K562 (cell line): ENCODE results near the gene POM121L12. TPM values are rescaled to one million over a fixed set of nuclear protein-coding genes. Genes with fewer than 3 reads are reported as not detected.

Experiments used
- ATAC-seq: fragments of 200-7000 bp; cut with Tn5 transposase; 3 replicates; pipeline ENCODE4 v1.9.1; 2020; ENCODE audit warnings: moderate library complexity
- BruUV-seq: library from RNA; stranded (reverse); fragments of 400-500 nt; replicated peaks from 2 replicates; lab custom pipeline; 2021; lab: Mats Ljungman, UMichigan
- CTCF ChIA-PET: fragments of 300-600 bp; formaldehyde crosslinking; extraction: SDS; loops from one replicate; lab custom pipeline; 2021; ENCODE audit warnings: low intra/inter-chr PET ratio; lab: Yijun Ruan, JAX
- POLR2A ChIA-PET: fragments of 300-600, 350-650 bp; sonication (Branson Sonifier 250); formaldehyde crosslinking; extraction: SDS; loops from one replicate; lab custom pipeline; 2021; ENCODE audit warnings: antibody characterized with exemption, inconsistent platforms; lab: Yijun Ruan, JAX
- DNase-seq, 4 experiments: peaks; one replicate each; pipeline versions ENCODE4 v3.0.0 to v3.0.0-alpha.2; 2011 to 2018; ENCODE audit warnings: low spot score in 3 of 4, mixed read lengths in 3 of 4; ENCODE audit errors: extremely low read depth in 1 of 4
- FAIRE-seq: peaks from 2 replicates; lab custom pipeline; 2011; peaks lifted over from hg19 to GRCh38; lab: Jason Lieb, UNC
- H2AFZ ChIP-seq: 2 replicates; pipeline ENCODE4 v1.6.0; 2011; ENCODE audit warnings: low read depth, low read length, control low read depth, inconsistent platforms
- H3K27ac ChIP-seq: fragments of 200-600 bp; 3 replicates; pipeline ENCODE4 v1.8.0; 2011; ENCODE audit warnings: low read depth, mild to moderate bottlenecking, control low read depth, inconsistent platforms, low read length, moderate library complexity, mixed read lengths; ENCODE audit errors: extremely low read depth
- H3K27me3 ChIP-seq, 2 experiments: fragments of 300-600 bp in 1 of 2; 2 replicates in 1 of 2; 3 replicates in 1 of 2; pipeline versions ENCODE4 v1.6.0 to v1.8.0; 2011; ENCODE audit warnings: inconsistent platforms in 2 of 2, low read length in 2 of 2, mild to moderate bottlenecking in 1 of 2, mixed read lengths in 1 of 2, moderate library complexity in 1 of 2; ENCODE audit not compliant: control insufficient read depth in 2 of 2, insufficient read depth in 2 of 2
- H3K36me3 ChIP-seq: fragments of 300-600 bp; 3 replicates; pipeline ENCODE4 v1.8.0; 2011; ENCODE audit warnings: mild to moderate bottlenecking, low read length, inconsistent platforms; ENCODE audit not compliant: control insufficient read depth, insufficient read depth
- H3K4me1 ChIP-seq, 2 experiments: fragments of 200-600 bp in 1 of 2; replicated peaks in 1 of 2; 2 replicates in 1 of 2; 3 replicates in 1 of 2; pipeline versions ENCODE4 v1.5.1 to v1.8.0; 2011; ENCODE audit warnings: inconsistent platforms in 2 of 2, low read length in 2 of 2, mild to moderate bottlenecking in 1 of 2, mixed read lengths in 1 of 2, moderate library complexity in 1 of 2; ENCODE audit not compliant: control insufficient read depth in 2 of 2, insufficient read depth in 2 of 2
- H3K4me2 ChIP-seq: 2 replicates; pipeline ENCODE4 v1.6.1; 2011; ENCODE audit warnings: low read length, control low read depth, inconsistent platforms, mixed read lengths; ENCODE audit not compliant: insufficient read depth
- H3K4me3 ChIP-seq: fragments of 200-600 bp; sonication (generic), shearing (Covaris generic); 2 replicates; pipeline ENCODE4 v1.5.1; 2016; ENCODE audit warnings: control low read depth, inconsistent platforms
- H3K79me2 ChIP-seq: fragments of 200-600 bp; 3 replicates; pipeline ENCODE4 v1.8.0; 2011; ENCODE audit warnings: low read length, inconsistent platforms; ENCODE audit not compliant: control insufficient read depth, insufficient read depth
- H3K9ac ChIP-seq, 2 experiments: 2 replicates each; pipeline versions ENCODE4 v1.6.0 to v1.6.1; 2011; ENCODE audit warnings: low read depth in 2 of 2, low read length in 2 of 2, control low read depth in 1 of 2, inconsistent platforms in 1 of 2, mild to moderate bottlenecking in 1 of 2, mixed read lengths in 1 of 2; ENCODE audit not compliant: insufficient read depth in 1 of 2
- H3K9me1 ChIP-seq: one replicate; pipeline ENCODE4 v1.6.0; 2011; ENCODE audit warnings: inconsistent platforms, mild to moderate bottlenecking, low read length, moderate library complexity; ENCODE audit not compliant: control insufficient read depth, insufficient read depth
- H3K9me3 ChIP-seq: replicated peaks from 2 replicates; pipeline ENCODE4 v1.5.1; 2011; ENCODE audit warnings: low read depth, low read length, inconsistent platforms; ENCODE audit not compliant: control insufficient read depth, insufficient read depth
- H4K20me1 ChIP-seq: replicated peaks from 2 replicates; pipeline ENCODE4 v1.6.1; 2011; ENCODE audit warnings: low read length, inconsistent platforms, mixed read lengths; ENCODE audit not compliant: control insufficient read depth, insufficient read depth
- DNMT1 ChIP-seq: fragments of 450-650 bp; IDR thresholded peaks from 2 replicates; pipeline ENCODE4 v1.6.1; 2016; ENCODE audit warnings: antibody characterized with exemption, mild to moderate bottlenecking
- E2F5 ChIP-seq: sonication (generic); formaldehyde crosslinking; IDR thresholded peaks from 2 replicates; pipeline ENCODE4 v1.8.0; 2022; ENCODE audit warnings: mild to moderate bottlenecking, missing genetic modification reagents
- GABPB2 ChIP-seq: fragments of 250-450 bp; sonication (Bioruptor Pico); conservative IDR thresholded peaks from 2 replicates; pipeline ENCODE4 v1.5.1; 2021; ENCODE audit warnings: mild to moderate bottlenecking
- MEIS2 ChIP-seq: fragments of 450-650 bp; IDR thresholded peaks from 2 replicates; pipeline ENCODE4 v1.6.1; 2014; ENCODE audit warnings: mild to moderate bottlenecking; ENCODE audit not compliant: partially characterized antibody
- NFE2L1 ChIP-seq: fragments of 450-650 bp; IDR thresholded peaks from 2 replicates; pipeline ENCODE4 v1.6.1; 2016; ENCODE audit warnings: missing genetic modification characterization, low read depth, mild to moderate bottlenecking, missing compliant biosample characterization, moderate library complexity, borderline replicate concordance
- NR2C1 ChIP-seq, 2 experiments: fragments of 450-650 bp; IDR thresholded peaks; 2 replicates each; pipeline ENCODE4 v1.6.1; 2017; ENCODE audit warnings: mild to moderate bottlenecking in 2 of 2, antibody characterized with exemption in 1 of 2, inconsistent platforms in 1 of 2, missing compliant biosample characterization in 1 of 2, missing genetic modification characterization in 1 of 2
- SAP30 ChIP-seq: fragments of 200-600 bp; sonication (generic); IDR thresholded peaks from 2 replicates; pipeline ENCODE4 v1.6.1; 2012; ENCODE audit warnings: borderline replicate concordance, low read depth, mild to moderate bottlenecking, moderate library complexity, low read length, control low read depth, inconsistent platforms; ENCODE audit not compliant: insufficient read depth, poor library complexity, severe bottlenecking
- ZFP36 ChIP-seq: fragments of 150-350 bp; IDR thresholded peaks from 2 replicates; pipeline ENCODE4 v1.6.1; 2018; ENCODE audit warnings: low read length, low read depth; ENCODE audit not compliant: partially characterized antibody
- ZNF436 ChIP-seq: fragments of 250-450, 450-650 bp; sonication (Bioruptor Pico); formaldehyde crosslinking; IDR thresholded peaks from 2 replicates; pipeline ENCODE4 v1.7.0; 2020; ENCODE audit warnings: mild to moderate bottlenecking
- WGBS: fragments of 100-300 bp; shearing (Covaris generic); methylation state at CpG from one replicate; pipeline ENCODE4 v1.1.6; 2016; ENCODE audit warnings: low coverage, mixed read lengths; ENCODE audit not compliant: insufficient coverage; ENCODE audit errors: missing lambda C conversion rate; 5-methylcytosine and 5-hydroxymethylcytosine counted together
- in situ Hi-C: fragments of 300-500 bp; cut with MboI; formaldehyde crosslinking; loops from 4 replicates; pipeline ENCODE4 v1.15.0; 2018; ENCODE audit warnings: inconsistent platforms, mixed read lengths
- intact Hi-C: fragments of 100-400 bp; cut with micrococcal nuclease; formaldehyde crosslinking; loops from 2 replicates; pipeline ENCODE4 v1.14.2; 2022
- polyA plus RNA-seq, 8 experiments: library from polyadenylated mRNA; depleted of rRNA in 4 of 8; stranded (reverse) in 5 of 8; unstranded in 3 of 8; fragments of >200 nt; fragmentation: Nextera tagmentation in 2 of 8; fragmentation: Illumina TruSeq in 1 of 8; extraction: Ambion mirVana in 2 of 8; extraction: Trizol in 1 of 8; gene quantifications; 2 replicates each; pipeline versions ENCODE4 v1.2.1 to v1.2.3, GENCODE V29; 2011 to 2014; ENCODE audit warnings: inconsistent platforms in 1 of 8, missing spikeins in 1 of 8
- total RNA-seq, 7 experiments: library from RNA; depleted of rRNA in 6 of 7; stranded (reverse); fragments of >200 nt in 6 of 7; fragmentation: Illumina TruSeq in 2 of 7; extraction: Trizol in 2 of 7; gene quantifications; 2 replicates each; pipeline versions ENCODE4 v1.2.1 to v1.2.3, GENCODE V29; 2011 to 2021; ENCODE audit warnings: low replicate concordance in 1 of 7

POM121L12 gene
- total and polyA plus RNA-seq, 9 of the 15 experiments (the other 6 are each of a cell fraction or from before 2014, with no cell fraction given), result not detected

GRCh38 chr7:53068673-53069072 lies 33.2 kb downstream of the POM121L12 start:
- H3K4me1 ChIP-seq, result no peaks in the 10 kb centered on the region
- intact Hi-C loops (no loop called here), in situ Hi-C loops (no loop called here)
- no TSS peak for BruUV-seq
- H3K9ac ChIP-seq, result no peak overlapping the region
- no peaks in the 10 kb centered on the region for H3K9me1 ChIP-seq
- H3K4me2 ChIP-seq, result no peak overlapping the region
- WGBS, result 0% methylated on average over 2 of the region's 2 CpGs
- TF ChIP-seq E2F5 (CRISPR knock-in tag) (no peak), NFE2L1 (tag) (no peak), ZFP36 (no peak), ZNF436 (CRISPR knock-in tag) (no peak), MEIS2 (no peak), SAP30 (no peak), GABPB2 (CRISPR knock-in tag) (no peak), DNMT1 (no peak), NR2C1 (IDR thresholded peaks at IDR 0.05) (no peak), NR2C1 (tag; IDR thresholded peaks at IDR 0.05) (no peak)
- ChIA-PET POLR2A (no interaction called here), CTCF (no interaction called here)
- H3K4me3 ChIP-seq, result no peak overlapping the region
- H3K79me2 ChIP-seq, result no peaks in the 10 kb centered on the region
- no peaks in the 10 kb centered on the region for H4K20me1 ChIP-seq
- no peak overlapping the region for H3K27ac ChIP-seq
- no peaks in the 10 kb centered on the region for H3K36me3 ChIP-seq
- DNase-seq (no peak), ATAC-seq (no peak), FAIRE-seq (no peak)
- no peaks in the 10 kb centered on the region for H3K9me3 ChIP-seq
- H3K27me3 ChIP-seq, result no peaks in the 10 kb centered on the region
- no peak overlapping the region for H2AFZ ChIP-seq
